DMS79 (cell line): Measurements from ENCODE around the gene KCNQ1.

ENCODE experiments used
- DNase-seq: peaks from one replicate; lab custom pipeline; 2025; lab: John Stamatoyannopoulos, UW

Gene KCNQ1

DNA sequence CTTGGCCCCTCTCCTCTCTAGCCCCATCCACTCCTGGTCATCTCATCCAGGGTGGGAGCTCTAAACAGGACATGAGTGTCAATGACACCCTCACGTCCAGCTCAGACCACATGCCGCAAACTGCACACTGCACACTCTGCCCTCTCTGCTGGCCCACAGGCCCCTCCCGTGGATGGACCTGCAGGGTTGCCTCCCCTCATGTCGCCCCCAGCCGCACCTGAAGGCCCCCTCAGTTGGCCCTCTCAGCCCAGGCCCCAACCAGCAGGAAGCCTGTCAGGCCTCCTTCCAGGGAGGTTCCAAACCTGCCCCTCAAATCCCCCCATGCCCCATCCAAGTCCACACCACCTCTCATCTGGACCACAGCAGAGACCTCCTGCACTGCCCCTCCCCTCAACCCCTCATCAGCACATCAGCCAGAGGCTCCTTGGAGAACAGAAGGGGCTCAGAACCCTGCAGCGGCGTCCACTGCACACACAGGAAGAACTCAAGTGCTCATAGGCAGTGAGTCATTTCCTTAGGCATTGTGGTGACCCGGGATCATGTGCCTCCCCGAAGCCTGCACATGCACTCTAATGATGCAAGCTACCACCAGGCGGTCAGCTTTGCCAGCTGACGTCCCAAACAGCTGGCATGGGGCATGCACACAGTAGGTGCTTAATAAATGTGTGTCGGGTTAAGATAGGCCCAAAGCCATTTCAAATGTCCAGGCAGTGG, 453.7 kb downstream of the KCNQ1 start:
- no peak for DNase-seq
